Panc1 (cell line): ENCODE data around the gene NOL9.

Source experiments
- CTCF ChIP-seq: fragments of 450-650 bp; IDR thresholded peaks from 2 replicates; pipeline ENCODE4 v1.5.1; 2017; ENCODE audit warnings: mild to moderate bottlenecking
- POLR2AphosphoS5 ChIP-seq: IDR thresholded peaks from 2 replicates; pipeline ENCODE4 v1.6.1; 2012; ENCODE audit warnings: mild to moderate bottlenecking, low read depth, low read length, moderate library complexity

- TF ChIP-seq CTCF (no peak), POLR2AphosphoS5 (no peak)
Measured at GRCh38 chr1:6498576-6499111, 55.7 kb downstream of the NOL9 start.
